ENCODE measurements around the gene HAAO. TPM values are rescaled to one million over a fixed set of nuclear protein-coding genes. Genes with fewer than 3 reads are reported as not detected.

The HAAO gene
- total and polyA plus RNA-seq, 2 donors from 2014 or later, result 16.2 to 57.2 TPM

GRCh38 chr2:42758751-42759150, 33.6 kb downstream of the HAAO start:
- no peaks in the 10 kb centered on the region for H3K9me3 ChIP-seq (ENCODE audit: control insufficient read depth in 2 of 3, insufficient read depth in 1 of 3, low read length in 3 of 3)
- no peaks in the 10 kb centered on the region for H3K36me3 ChIP-seq (ENCODE audit: control insufficient read depth in 2 of 3, insufficient read depth in 3 of 3, low read length in 3 of 3)
- FAIRE-seq (no peak), DNase-seq (no peak)
- intact Hi-C loops (cut with DNase I), result no loop called here
- no peak overlapping the region for H3K4me3 ChIP-seq (ENCODE audit: low read length in 3 of 3)
- peaks cover 0 to 2% (median 0%) of the 10 kb centered on the region in 3 donors for H3K4me1 ChIP-seq (ENCODE audit: control insufficient read depth in 2 of 3, insufficient read depth in 2 of 3, low read depth in 1 of 3, low read length in 3 of 3)
- H3K27me3 ChIP-seq (ENCODE audit: control insufficient read depth, insufficient read depth, low read length), result no peaks in the 10 kb centered on the region
- TF ChIP-seq, protein P1, sequence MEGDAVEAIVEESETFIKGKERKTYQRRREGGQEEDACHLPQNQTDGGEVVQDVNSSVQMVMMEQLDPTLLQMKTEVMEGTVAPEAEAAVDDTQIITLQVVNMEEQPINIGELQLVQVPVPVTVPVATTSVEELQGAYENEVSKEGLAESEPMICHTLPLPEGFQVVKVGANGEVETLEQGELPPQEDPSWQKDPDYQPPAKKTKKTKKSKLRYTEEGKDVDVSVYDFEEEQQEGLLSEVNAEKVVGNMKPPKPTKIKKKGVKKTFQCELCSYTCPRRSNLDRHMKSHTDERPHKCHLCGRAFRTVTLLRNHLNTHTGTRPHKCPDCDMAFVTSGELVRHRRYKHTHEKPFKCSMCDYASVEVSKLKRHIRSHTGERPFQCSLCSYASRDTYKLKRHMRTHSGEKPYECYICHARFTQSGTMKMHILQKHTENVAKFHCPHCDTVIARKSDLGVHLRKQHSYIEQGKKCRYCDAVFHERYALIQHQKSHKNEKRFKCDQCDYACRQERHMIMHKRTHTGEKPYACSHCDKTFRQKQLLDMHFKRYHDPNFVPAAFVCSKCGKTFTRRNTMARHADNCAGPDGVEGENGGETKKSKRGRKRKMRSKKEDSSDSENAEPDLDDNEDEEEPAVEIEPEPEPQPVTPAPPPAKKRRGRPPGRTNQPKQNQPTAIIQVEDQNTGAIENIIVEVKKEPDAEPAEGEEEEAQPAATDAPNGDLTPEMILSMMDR (IDR thresholded peaks at IDR 0.05; ENCODE audit: borderline replicate concordance, extremely low read depth, insufficient read depth), result no peak
- H3K27ac ChIP-seq (ENCODE audit: low read depth in 2 of 2, low read length in 2 of 2), result no peak overlapping the region
- no peak overlapping the region for H3K9ac ChIP-seq (ENCODE audit: low read length in 3 of 3)

DNA sequence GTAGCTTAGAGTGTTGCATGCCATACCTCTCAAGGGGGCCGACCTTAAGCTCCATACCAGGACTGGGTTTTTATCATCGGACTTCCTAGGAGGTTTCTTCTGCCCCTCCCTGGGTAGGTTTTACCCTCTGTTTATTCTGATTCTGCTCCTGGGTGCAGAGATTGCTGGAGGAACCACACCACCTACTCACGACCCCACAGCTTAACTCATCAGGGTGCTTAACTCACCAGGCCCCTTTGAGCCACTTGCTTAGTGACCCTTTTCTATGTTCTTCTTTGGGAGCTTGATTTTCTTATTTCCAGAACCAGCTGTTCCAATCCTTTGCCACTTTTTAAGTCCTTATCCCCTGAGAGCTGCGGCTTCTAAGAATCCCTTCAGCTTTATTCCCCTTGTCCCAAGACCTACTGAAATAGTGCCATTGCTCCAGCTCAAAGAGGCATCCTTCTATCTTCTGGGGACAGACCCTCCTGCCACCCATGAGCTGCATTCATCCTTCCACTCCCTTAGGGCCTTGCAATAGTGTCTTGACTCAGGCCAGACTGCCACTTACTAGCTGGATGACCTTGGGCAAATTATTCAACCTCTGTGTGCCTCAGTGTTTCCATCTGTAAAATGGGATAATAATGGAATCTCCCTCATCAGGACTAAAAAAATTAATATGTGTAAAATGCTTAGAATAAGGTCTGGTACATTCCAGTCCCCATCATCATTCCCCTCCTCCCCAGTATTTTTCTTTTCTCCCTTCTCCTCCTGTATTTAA, 34.2 kb downstream of the HAAO start:
- no peak for DNase-seq
- Histone ChIP-seq H3K9me3 (ENCODE audit: control insufficient read depth in 2 of 3, insufficient read depth in 1 of 3, low read length in 3 of 3) (no peaks in the 10 kb centered on the region), H3K4me1 (ENCODE audit: control insufficient read depth in 2 of 3, insufficient read depth in 2 of 3, low read depth in 1 of 3, low read length in 3 of 3) (peaks cover 0 to 5% (median 0%) of the 10 kb centered on the region in 3 donors), H3K36me3 (ENCODE audit: control insufficient read depth in 2 of 3, insufficient read depth in 3 of 3, low read length in 3 of 3) (no peaks in the 10 kb centered on the region), H3K27ac (ENCODE audit: low read depth in 2 of 2, low read length in 2 of 2) (no peak overlapping the region), H3K9ac (ENCODE audit: low read length in 3 of 3) (no peak overlapping the region), H3K27me3 (ENCODE audit: control insufficient read depth, insufficient read depth, low read length) (no peaks in the 10 kb centered on the region), H3K4me3 (ENCODE audit: low read length in 3 of 3) (no peak overlapping the region)
- no peak for FAIRE-seq
- TF ChIP-seq, protein P1 (IDR thresholded peaks at IDR 0.05; ENCODE audit: borderline replicate concordance, extremely low read depth, insufficient read depth), result no peak
- intact Hi-C loops (cut with DNase I), result no loop called here

DNA sequence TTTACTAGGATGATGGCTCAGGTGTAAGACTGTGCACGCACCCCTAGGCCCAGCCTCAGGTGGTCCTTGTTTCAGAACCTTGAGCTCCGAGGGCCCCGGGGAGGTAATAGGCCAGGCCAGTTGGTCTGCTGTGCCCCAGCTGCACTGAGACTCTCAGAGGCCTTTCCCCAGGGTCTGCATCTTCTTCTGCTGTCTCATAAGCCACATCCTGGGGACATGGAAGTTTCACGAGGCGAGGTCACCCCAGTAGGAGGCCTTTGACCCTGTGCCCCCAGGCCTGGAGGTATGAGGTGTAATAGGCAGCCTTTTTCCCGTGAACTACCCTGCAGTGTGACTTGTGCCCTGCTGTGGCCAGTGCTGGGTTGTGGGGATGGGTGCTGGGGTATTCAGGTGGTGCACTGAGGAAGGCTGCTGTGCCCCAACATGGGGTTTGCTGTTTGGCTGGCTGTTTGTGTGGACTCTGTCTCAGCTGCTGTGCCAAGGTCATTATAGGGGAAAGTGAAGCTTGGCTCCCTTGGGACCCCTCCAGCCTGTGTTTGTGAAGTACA, 35.3 kb downstream of the HAAO start:
- no peaks in the 10 kb centered on the region for H3K36me3 ChIP-seq (ENCODE audit: control insufficient read depth in 2 of 3, insufficient read depth in 3 of 3, low read length in 3 of 3)
- H3K4me3 ChIP-seq (ENCODE audit: low read length in 3 of 3), result no peak overlapping the region
- peaks cover 0 to 5% (median 0%) of the 10 kb centered on the region in 3 donors for H3K4me1 ChIP-seq (ENCODE audit: control insufficient read depth in 2 of 3, insufficient read depth in 2 of 3, low read depth in 1 of 3, low read length in 3 of 3)
- DNase-seq (no peak), FAIRE-seq (no peak)
- H3K9me3 ChIP-seq (ENCODE audit: control insufficient read depth in 2 of 3, insufficient read depth in 1 of 3, low read length in 3 of 3), result no peaks in the 10 kb centered on the region
- intact Hi-C loops (cut with DNase I), result no loop called here
- H3K9ac ChIP-seq (ENCODE audit: low read length in 3 of 3), result no peak overlapping the region
- H3K27ac ChIP-seq (ENCODE audit: low read depth in 2 of 2, low read length in 2 of 2), result no peak overlapping the region
- no peaks in the 10 kb centered on the region for H3K27me3 ChIP-seq (ENCODE audit: control insufficient read depth, insufficient read depth, low read length)
- TF ChIP-seq, protein P1 (IDR thresholded peaks at IDR 0.05; ENCODE audit: borderline replicate concordance, extremely low read depth, insufficient read depth), result no peak
